GM13977 (cell line): ENCODE data around the gene RYR1.

ENCODE experiments used
- DNase-seq: peaks from one replicate; pipeline ENCODE4 v3.0.0; 2012; ENCODE audit warnings: low spot score
- CTCF ChIP-seq: IDR thresholded peaks from 2 replicates; pipeline ENCODE4 v1.5.1; 2012; ENCODE audit warnings: mild to moderate bottlenecking, control low read depth; ENCODE audit not compliant: insufficient read depth; ENCODE audit errors: extremely low read depth, missing control alignments
- in situ Hi-C: fragments of 300-500 bp; cut with MboI; formaldehyde crosslinking; loops from one replicate; pipeline ENCODE4 v1.12.0; 2022; ENCODE audit warnings: low sequenced_read_pairs, low pct_unique_long_range_greater_than_20kb, mixed read lengths, inconsistent platforms; ENCODE audit not compliant: unreplicated experiment

RYR1 gene

GRCh38 chr19:38538793-38539528 lies 105.5 kb downstream of the RYR1 start:
- no peak for DNase-seq

GRCh38 chr19:38539751-38540150 lies 106.3 kb downstream of the RYR1 start:
- no peak for DNase-seq
- in situ Hi-C loops, result no loop called here
- no peak for TF ChIP-seq CTCF

More at GRCh38 chr19:38538793-38539528, 105.5 kb downstream of the RYR1 start:
- in situ Hi-C loops, result no loop called here
- TF ChIP-seq CTCF, result no peak

- TF ChIP-seq CTCF, result no peak
- DNase-seq, result no peak
- in situ Hi-C loops, result no loop called here
Observed at GRCh38 chr19:38542040-38542439, 108.5 kb downstream of the RYR1 start.

- no peak for DNase-seq
- TF ChIP-seq CTCF, result no peak
- in situ Hi-C loops, result no loop called here
Observed at GRCh38 chr19:38543286-38543806, 109.9 kb downstream of the RYR1 start.

- TF ChIP-seq CTCF, result no peak
- peak; percentile 82 for DNase-seq
- in situ Hi-C loops, result no loop called here
Observed at GRCh38 chr19:38543807-38544568, 110.5 kb downstream of the RYR1 start.

- in situ Hi-C loops, result loop anchor here (5.0 kb wide), 1 partner anchor 88 kb away; no protein-coding TSS in a partner anchor
- DNase-seq, result no peak
- peak; percentile 49 for TF ChIP-seq CTCF
Observed at GRCh38 chr19:38544569-38545315, 111.3 kb downstream of the RYR1 start.
